MM.1S (cell line): Measurements from ENCODE around the gene NHLRC4.

Source experiments
- EZH2 ChIP-seq: fragments of 300-600 bp; sonication (generic); optimal IDR thresholded peaks from 2 replicates; pipeline ENCODE3; 2017; ENCODE audit warnings: low read depth, mild to moderate bottlenecking, antibody characterized with exemption, low read length, mixed read lengths
- EZH2phosphoT487 ChIP-seq: fragments of 300-600 bp; sonication (generic); IDR thresholded peaks from 2 replicates; pipeline ENCODE4 v1.6.1; 2018; ENCODE audit warnings: antibody characterized with exemption, low read length
- TF ChIP-seq, protein P1 (sequence below): fragments of 300-600 bp; sonication (generic); IDR thresholded peaks from 2 replicates; pipeline ENCODE4 v1.5.1; 2016; ENCODE audit warnings: antibody characterized with exemption, low read length, mixed read lengths

DNA sequence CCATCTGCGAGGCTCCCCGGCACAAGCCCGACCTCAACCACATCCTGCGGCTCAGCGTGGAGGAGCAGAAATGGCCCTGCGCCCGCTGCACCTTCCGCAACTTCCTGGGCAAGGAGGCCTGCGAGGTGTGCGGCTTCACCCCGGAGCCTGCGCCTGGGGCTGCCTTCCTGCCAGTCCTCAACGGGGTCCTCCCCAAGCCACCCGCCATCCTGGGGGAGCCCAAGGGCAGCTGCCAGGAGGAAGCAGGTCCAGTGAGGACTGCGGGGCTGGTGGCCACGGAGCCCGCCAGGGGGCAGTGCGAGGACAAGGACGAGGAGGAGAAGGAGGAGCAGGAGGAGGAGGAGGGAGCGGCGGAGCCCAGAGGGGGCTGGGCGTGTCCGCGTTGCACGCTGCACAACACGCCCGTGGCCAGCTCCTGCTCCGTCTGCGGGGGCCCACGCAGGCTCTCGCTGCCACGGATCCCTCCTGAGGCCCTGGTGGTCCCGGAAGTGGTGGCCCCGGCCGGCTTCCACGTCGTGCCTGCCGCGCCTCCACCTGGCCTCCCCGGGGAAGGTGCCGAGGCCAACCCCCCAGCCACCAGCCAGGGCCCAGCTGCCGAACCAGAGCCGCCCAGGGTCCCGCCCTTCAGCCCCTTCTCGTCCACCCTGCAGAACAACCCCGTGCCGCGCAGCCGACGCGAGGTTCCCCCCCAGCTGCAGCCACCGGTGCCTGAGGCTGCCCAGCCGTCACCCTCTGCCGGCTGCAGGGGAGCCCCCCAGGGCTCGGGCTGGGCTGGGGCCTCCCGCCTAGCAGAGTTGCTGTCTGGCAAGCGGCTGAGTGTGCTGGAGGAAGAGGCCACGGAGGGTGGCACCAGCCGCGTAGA lies 19.7 kb upstream of the NHLRC4 start:
- TF ChIP-seq, protein P1, sequence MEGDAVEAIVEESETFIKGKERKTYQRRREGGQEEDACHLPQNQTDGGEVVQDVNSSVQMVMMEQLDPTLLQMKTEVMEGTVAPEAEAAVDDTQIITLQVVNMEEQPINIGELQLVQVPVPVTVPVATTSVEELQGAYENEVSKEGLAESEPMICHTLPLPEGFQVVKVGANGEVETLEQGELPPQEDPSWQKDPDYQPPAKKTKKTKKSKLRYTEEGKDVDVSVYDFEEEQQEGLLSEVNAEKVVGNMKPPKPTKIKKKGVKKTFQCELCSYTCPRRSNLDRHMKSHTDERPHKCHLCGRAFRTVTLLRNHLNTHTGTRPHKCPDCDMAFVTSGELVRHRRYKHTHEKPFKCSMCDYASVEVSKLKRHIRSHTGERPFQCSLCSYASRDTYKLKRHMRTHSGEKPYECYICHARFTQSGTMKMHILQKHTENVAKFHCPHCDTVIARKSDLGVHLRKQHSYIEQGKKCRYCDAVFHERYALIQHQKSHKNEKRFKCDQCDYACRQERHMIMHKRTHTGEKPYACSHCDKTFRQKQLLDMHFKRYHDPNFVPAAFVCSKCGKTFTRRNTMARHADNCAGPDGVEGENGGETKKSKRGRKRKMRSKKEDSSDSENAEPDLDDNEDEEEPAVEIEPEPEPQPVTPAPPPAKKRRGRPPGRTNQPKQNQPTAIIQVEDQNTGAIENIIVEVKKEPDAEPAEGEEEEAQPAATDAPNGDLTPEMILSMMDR = no peak
- TF ChIP-seq EZH2 (no peak), EZH2phosphoT487 (no peak)
